Measurements from ENCODE around the gene MYO1F.

Gene MYO1F

GRCh38 chr19:8595651-8596050 is 18.4 kb upstream of the MYO1F start:
- Mint-ChIP-seq H3K9me3 (peaks cover 14% of the 10 kb centered on the region), H3K27me3 (ENCODE audit: low read depth, poor library complexity) (peaks cover 13% of the 10 kb centered on the region), H3K4me1 (no peaks in the 10 kb centered on the region), H3K27ac (no peak overlapping the region), H3K36me3 (ENCODE audit: low read depth) (peaks cover 63% of the 10 kb centered on the region), H3K4me3 (no peak overlapping the region)
- TF ChIP-seq CTCF (IDR thresholded peaks at IDR 0.05): no peak
- DNase-seq: no peak

GRCh38 chr19:8593931-8594330 is 16.7 kb upstream of the MYO1F start:
- Mint-ChIP-seq H3K27me3 (ENCODE audit: low read depth, poor library complexity) (peaks cover 14% of the 10 kb centered on the region), H3K4me3 (peak overlapping the region; percentile 43), H3K27ac (no peak overlapping the region), H3K4me1 (no peaks in the 10 kb centered on the region), H3K9me3 (peaks cover 14% of the 10 kb centered on the region), H3K36me3 (ENCODE audit: low read depth) (peaks cover 48% of the 10 kb centered on the region)
- no peak for DNase-seq
- no peak for TF ChIP-seq CTCF (IDR thresholded peaks at IDR 0.05)

- peaks cover 39% of the 10 kb centered on the region for H3K36me3 Mint-ChIP-seq (ENCODE audit: low read depth)
- peaks cover 14% of the 10 kb centered on the region for H3K9me3 Mint-ChIP-seq
- H3K4me1 Mint-ChIP-seq: no peaks in the 10 kb centered on the region
- peaks cover 18% of the 10 kb centered on the region for H3K27me3 Mint-ChIP-seq (ENCODE audit: low read depth, poor library complexity)
- peak overlapping the region; percentile 76 for H3K4me3 Mint-ChIP-seq
- peak overlapping the region; percentile 25 for H3K27ac Mint-ChIP-seq
- DNase-seq: peak; percentile 100
- TF ChIP-seq CTCF (IDR thresholded peaks at IDR 0.05): no peak
Observed at GRCh38 chr19:8592231-8593009, 15.2 kb upstream of the MYO1F start.

GRCh38 chr19:8589177-8589714 is 12.0 kb upstream of the MYO1F start:
- no peak overlapping the region for H3K4me3 Mint-ChIP-seq
- peaks cover 18% of the 10 kb centered on the region for H3K27me3 Mint-ChIP-seq (ENCODE audit: low read depth, poor library complexity)
- no peak for DNase-seq
- no peak overlapping the region for H3K27ac Mint-ChIP-seq
- peaks cover 9% of the 10 kb centered on the region for H3K9me3 Mint-ChIP-seq
- H3K36me3 Mint-ChIP-seq (ENCODE audit: low read depth): peaks cover 17% of the 10 kb centered on the region
- TF ChIP-seq CTCF (IDR thresholded peaks at IDR 0.05): no peak
- no peaks in the 10 kb centered on the region for H3K4me1 Mint-ChIP-seq

GRCh38 chr19:8585894-8586750 is 8.9 kb upstream of the MYO1F start:
- Mint-ChIP-seq H3K9me3 (no peaks in the 10 kb centered on the region), H3K27ac (no peak overlapping the region), H3K36me3 (ENCODE audit: low read depth) (peaks cover 14% of the 10 kb centered on the region), H3K4me3 (no peak overlapping the region), H3K4me1 (no peaks in the 10 kb centered on the region), H3K27me3 (ENCODE audit: low read depth, poor library complexity) (peaks cover 10% of the 10 kb centered on the region)
- peak; percentile 74 for TF ChIP-seq CTCF (IDR thresholded peaks at IDR 0.05)
- DNase-seq: peak; percentile 86
